Heart right ventricle (tissue), 16 donors: ENCODE results near the gene FUT2. TPM values are rescaled to one million over a fixed set of nuclear protein-coding genes. Genes with fewer than 3 reads are reported as not detected.

Experiments
- ATAC-seq, 8 donors: fragments of 200-7000 bp; cut with Tn5 transposase; one replicate each; pipeline ENCODE4 v1.9.1; 2020; ENCODE audit warnings: mild to moderate bottlenecking in 8 of 8, moderate library complexity in 8 of 8, moderate number of reproducible peaks in 1 of 8
- DNase-seq, 2 donors: peaks; one replicate each; pipeline ENCODE4 v3.0.0-alpha.2; 2020
- H3K27ac ChIP-seq, 10 donors: fragments of 200-600 bp; sonication (generic) in 2 of 10; one replicate each; pipeline versions ENCODE4 v1.5.0 to v1.8.0; 2020 to 2022; ENCODE audit warnings: mild to moderate bottlenecking in 3 of 10
- H3K27me3 ChIP-seq, 7 donors: fragments of 200-600 bp; one replicate each; pipeline ENCODE4 v1.8.0; 2021 to 2022; ENCODE audit warnings: mild to moderate bottlenecking in 2 of 7
- H3K36me3 ChIP-seq, 9 donors: fragments of 200-600 bp; sonication (generic) in 1 of 9; one replicate each; pipeline versions ENCODE4 v1.5.0 to v1.8.0; 2020 to 2022; ENCODE audit warnings: mild to moderate bottlenecking in 2 of 9
- H3K4me1 ChIP-seq, 9 donors: fragments of 200-600 bp; sonication (generic) in 1 of 9; one replicate each; pipeline versions ENCODE4 v1.5.0 to v1.8.0; 2020 to 2022; ENCODE audit warnings: mild to moderate bottlenecking in 4 of 9
- H3K4me3 ChIP-seq, 10 donors: fragments of 200-600 bp; sonication (generic) in 2 of 10; one replicate each; pipeline versions ENCODE4 v1.5.0 to v1.8.0; 2020 to 2022; ENCODE audit warnings: mild to moderate bottlenecking in 7 of 10, moderate library complexity in 2 of 10
- H3K9me3 ChIP-seq, 11 donors: fragments of 200-600 bp in 10 of 11; sonication (generic) in 2 of 11; one replicate each; pipeline versions ENCODE4 v1.5.0 to v1.8.0; 2013 to 2022; ENCODE audit warnings: mild to moderate bottlenecking in 2 of 11, control low read depth in 1 of 11, moderate library complexity in 1 of 11
- CTCF ChIP-seq, 9 donors: fragments of 200-600 bp; sonication (generic) in 2 of 9; IDR thresholded peaks; one replicate each; pipeline versions ENCODE4 v1.5.0 to v1.8.0; 2021 to 2022; ENCODE audit warnings: antibody characterized with exemption in 9 of 9, mild to moderate bottlenecking in 5 of 9, moderate library complexity in 1 of 9
- WGBS, 2 donors: extraction: QIAGEN DNeasy Blood & Tissue Kit; methylation state at CpG; one replicate each; pipeline ENCODE4 v1.1.7; 2013; ENCODE audit warnings: inconsistent platforms in 1 of 2; 5-methylcytosine and 5-hydroxymethylcytosine counted together
- intact Hi-C, 10 donors: fragments of 100-400 bp; cut with DNase I; formaldehyde crosslinking; loops; one replicate each; pipeline versions ENCODE4 v1.11.1 to v1.14.2; 2022
- polyA plus RNA-seq, 2 donors: library from polyadenylated mRNA; stranded (reverse); fragments of 200-250 nt; gene quantifications; one replicate each; pipeline ENCODE4 v1.2.3, GENCODE V29; 2013
- total RNA-seq, 10 donors: library from RNA; stranded (reverse); fragmentation: NEBNext Ultra II Directional in 3 of 10; extraction: Animal tissue kit (Norgen Biotek cat#: 25700) in 3 of 10; gene quantifications; one replicate each; pipeline versions ENCODE4 v1.2.1 to v1.2.4, GENCODE V29; 2021 to 2023
- donor health status: Arrhythmogenic right ventricular cardiomyopathy.
- donor health status: ischemic (EF 13 %, LVEDD 7.1; RV severe dilation, severe dysfunction).
- donor health status: healthy with polysubstance abuse.
- donor health status: DM: no; HTN: yes; CAD: no.
- donor health status: DM: no; HTN: no; CAD: no.
- donor health status: ischemic (EF 25% LVEDD 6.9; RV normal size, moderate dysfunction).
- donor health status: ischemic (EF 25% LVEDD 5.7; RV mildly dilated, moderate dysfunction).
- donor health status: healthy.
- donor health status: DM: yes; HTN: yes; CAD: no.
- donor health status: Ischemic cardiomyopathy.
- donor health status: ischemic (EF 35%, LVEDD 5.7; RV mildly dilated, moderate dysfunction).
- donor health status: nonischemic (EF 11% LVEDD 7.7; RV severe dilation, severe dysfunction).
- donor health status: DM: yes; HTN: yes; CAD: no.
- donor health status: PGD.
- donor health status: ischemic (EF 29% LVEDD 5.4; RV normal size, mild dysfunction).
- donor health status: nonischemic (EF 23%, LVEDD 6.1; RV moderate dilation, normal function).

FUT2 gene
- total and polyA plus RNA-seq, 12 donors: 0.07 TPM; not detected in 11

- H3K36me3 ChIP-seq: peaks cover 0 to 61% (median 5%) of the 10 kb centered on the region in 9 donors
- intact Hi-C loops: loop anchor here in 4 of 10 donors (10.0 kb wide), 2 partner anchors 60 to 90 kb away; partner anchors contain the start of genes NTN5 (in 3 of the 4) and CA11 (in 1 of the 4)
- H3K27ac ChIP-seq: no peak overlapping the region
- no peak overlapping the region for H3K4me3 ChIP-seq
- ATAC-seq (no peak), DNase-seq (no peak)
- 36 to 45% methylated on average over 38 of the region's 38 CpGs for WGBS, 2 donors
- no peaks in the 10 kb centered on the region for H3K9me3 ChIP-seq
- peaks cover 0 to 21% (median 14%) of the 10 kb centered on the region in 9 donors for H3K4me1 ChIP-seq
- TF ChIP-seq CTCF (IDR thresholded peaks at IDR 0.05): no peak
- H3K27me3 ChIP-seq: peaks cover 0 to 12% (median 0%) of the 10 kb centered on the region in 7 donors
Measured at GRCh38 chr19:48735031-48735615, 39.4 kb downstream of the FUT2 start.

- WGBS, 2 donors: 52 to 59% methylated on average over 22 of the region's 22 CpGs
- peaks cover 0 to 37% (median 5%) of the 10 kb centered on the region in 9 donors for H3K36me3 ChIP-seq
- peak overlapping the region in 6 of 10 donors; percentile 63 to 83 (median 71) for H3K4me3 ChIP-seq
- peaks cover 0 to 36% (median 19%) of the 10 kb centered on the region in 9 donors for H3K4me1 ChIP-seq
- TF ChIP-seq CTCF (IDR thresholded peaks at IDR 0.05): no peak
- DNase-seq: no peak
- no peaks in the 10 kb centered on the region for H3K9me3 ChIP-seq
- H3K27me3 ChIP-seq: peaks cover 0 to 21% (median 0%) of the 10 kb centered on the region in 7 donors
- intact Hi-C loops: loop anchor here in 4 of 10 donors (10.0 kb wide), 2 partner anchors 63 to 93 kb away; partner anchors contain the start of genes NTN5 (in 3 of the 4) and CA11 (in 1 of the 4)
- ATAC-seq: peak in 2 of 8 donors; percentile 2 to 5
- H3K27ac ChIP-seq: peak overlapping the region in 1 of 10 donors; percentile 48
Measured at GRCh38 chr19:48737360-48737998, 41.7 kb downstream of the FUT2 start.

GRCh38 chr19:48738557-48739403 lies 43.0 kb downstream of the FUT2 start:
- intact Hi-C loops: loop anchor here in 5 of 10 donors (2.0 to 10.0 kb wide), 3 partner anchors 14 to 94 kb away; partner anchors contain the start of genes NTN5 (in 3 of the 5) and CA11 (in 1 of the 5)
- 1 to 2% methylated on average over 61 to 95 of the region's 96 CpGs for WGBS, 2 donors
- no peaks in the 10 kb centered on the region for H3K9me3 ChIP-seq
- DNase-seq (peak; percentile 95 to 97), ATAC-seq (peak; percentile 82 to 90 (median 86))
- peaks cover 0 to 24% (median 0%) of the 10 kb centered on the region in 9 donors for H3K36me3 ChIP-seq
- peaks cover 0 to 36% (median 19%) of the 10 kb centered on the region in 9 donors for H3K4me1 ChIP-seq
- peak in 8 of 9 donors; percentile 12 to 73 (median 36) for TF ChIP-seq CTCF (IDR thresholded peaks at IDR 0.05)
- H3K4me3 ChIP-seq: peak overlapping the region; percentile 60 to 84 (median 71)
- peaks cover 0 to 21% (median 0%) of the 10 kb centered on the region in 7 donors for H3K27me3 ChIP-seq
- peak overlapping the region; percentile 81 to 97 (median 94) for H3K27ac ChIP-seq
